ENCODE measurements around the gene IFFO2.
A peak's percentile ranks its signal among the peaks of the same experiment; 100 is the strongest.

IFFO2 gene

DNA sequence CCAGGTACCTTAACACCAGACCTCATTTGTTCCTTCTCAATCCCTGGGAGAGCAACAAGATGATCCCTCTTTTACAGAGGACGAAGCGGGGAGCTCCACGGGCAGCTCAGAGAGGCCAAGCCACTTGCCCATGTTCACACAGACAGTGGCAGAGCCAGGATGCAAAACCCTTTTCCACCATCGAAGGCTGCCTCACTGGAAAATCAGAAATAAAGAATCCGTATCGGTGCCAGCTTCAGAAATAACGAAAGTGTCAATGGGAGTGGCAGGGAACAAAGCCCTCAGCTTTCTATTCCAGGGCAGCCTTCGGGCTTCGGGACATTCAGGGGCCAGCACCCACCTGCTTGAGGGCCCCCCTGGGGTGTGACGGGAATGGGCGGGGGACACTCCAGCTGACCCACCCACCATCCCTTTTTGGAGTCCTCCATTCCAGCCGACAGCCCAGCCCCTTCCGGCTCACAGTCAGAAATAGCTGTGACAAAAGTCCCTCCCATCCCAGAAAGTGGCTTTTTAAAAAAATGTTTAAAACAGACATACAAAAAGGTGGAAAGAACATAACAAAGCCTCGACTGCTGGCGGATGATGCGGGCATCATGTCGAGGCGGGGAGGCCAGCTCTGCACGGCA is 6.0 kb downstream of the IFFO2 start:
- no peak for DNase-seq (ENCODE audit: low spot score)

DNA sequence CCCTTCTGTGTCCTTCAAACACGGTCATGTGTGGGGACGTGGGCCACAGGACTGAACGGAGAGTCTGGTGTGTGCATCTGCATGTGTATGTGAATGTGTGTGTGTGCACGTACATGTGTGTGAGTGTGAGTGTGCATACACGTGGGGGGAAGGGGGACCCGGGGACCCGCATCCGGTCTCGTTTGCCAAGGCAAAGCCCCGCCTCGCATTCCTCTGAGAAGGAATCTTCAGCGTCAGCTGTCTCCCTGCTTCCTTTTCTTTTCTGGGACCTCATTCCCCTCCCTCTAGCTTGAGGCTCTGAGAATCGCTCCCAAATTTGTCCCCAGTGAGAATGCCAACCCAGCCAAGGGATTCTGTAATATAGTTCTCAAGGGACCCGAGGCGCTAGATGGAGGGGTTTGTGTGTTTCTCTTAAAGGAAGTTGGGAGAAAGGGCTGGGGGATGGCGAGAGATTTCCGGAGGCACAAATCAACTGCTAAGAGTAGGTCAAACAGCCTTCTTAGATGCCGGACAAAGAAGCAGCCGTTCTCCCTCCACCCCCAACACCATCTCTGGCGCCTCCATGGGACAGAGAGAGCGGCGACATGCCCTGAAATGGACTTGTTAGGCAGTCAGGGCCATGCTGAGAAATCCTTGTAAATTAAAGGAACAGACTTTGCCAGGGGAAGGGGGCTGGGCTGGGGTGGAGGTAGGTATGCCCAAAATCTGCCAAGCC is 6.6 kb downstream of the IFFO2 start:
- DNase-seq (ENCODE audit: low spot score): peak; percentile 82

DNA sequence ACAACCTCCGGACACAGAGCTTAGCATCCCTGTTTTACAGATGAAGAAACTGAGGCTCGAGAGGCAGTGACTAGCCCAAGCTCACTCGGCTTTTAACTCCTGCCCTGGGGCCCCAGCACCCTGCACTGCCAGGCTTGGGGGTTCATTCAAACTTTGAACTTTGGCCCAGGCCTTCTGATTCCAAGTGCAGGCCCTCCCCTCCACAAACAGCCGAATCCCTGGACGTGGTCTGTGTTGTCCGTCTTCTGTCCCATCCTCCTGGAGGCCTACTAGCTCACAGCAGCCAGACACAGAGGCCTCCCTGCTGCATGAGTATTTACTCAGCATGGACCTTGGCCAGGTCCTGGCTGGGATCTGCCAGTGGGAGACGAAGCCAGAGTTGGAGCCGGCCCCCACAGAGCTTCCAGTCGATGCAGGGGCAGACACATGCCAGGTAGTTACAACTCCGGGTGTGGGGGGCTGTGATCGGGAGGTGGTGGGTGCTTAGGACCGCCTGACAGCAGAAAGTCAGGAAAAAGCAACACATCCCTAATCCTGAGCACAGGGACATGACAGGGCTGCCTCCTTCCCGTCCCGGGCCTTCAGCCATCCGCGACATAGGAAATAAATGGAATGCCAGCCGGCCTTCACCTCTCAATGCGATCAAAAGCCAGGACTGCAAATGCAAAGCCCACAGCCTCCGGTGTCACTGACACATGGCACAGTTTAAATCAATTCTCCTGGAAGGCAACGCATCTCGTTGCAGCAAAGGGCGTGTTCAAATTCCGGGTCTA is 7.4 kb downstream of the IFFO2 start:
- peak; percentile 75 for DNase-seq (ENCODE audit: low spot score)

DNA sequence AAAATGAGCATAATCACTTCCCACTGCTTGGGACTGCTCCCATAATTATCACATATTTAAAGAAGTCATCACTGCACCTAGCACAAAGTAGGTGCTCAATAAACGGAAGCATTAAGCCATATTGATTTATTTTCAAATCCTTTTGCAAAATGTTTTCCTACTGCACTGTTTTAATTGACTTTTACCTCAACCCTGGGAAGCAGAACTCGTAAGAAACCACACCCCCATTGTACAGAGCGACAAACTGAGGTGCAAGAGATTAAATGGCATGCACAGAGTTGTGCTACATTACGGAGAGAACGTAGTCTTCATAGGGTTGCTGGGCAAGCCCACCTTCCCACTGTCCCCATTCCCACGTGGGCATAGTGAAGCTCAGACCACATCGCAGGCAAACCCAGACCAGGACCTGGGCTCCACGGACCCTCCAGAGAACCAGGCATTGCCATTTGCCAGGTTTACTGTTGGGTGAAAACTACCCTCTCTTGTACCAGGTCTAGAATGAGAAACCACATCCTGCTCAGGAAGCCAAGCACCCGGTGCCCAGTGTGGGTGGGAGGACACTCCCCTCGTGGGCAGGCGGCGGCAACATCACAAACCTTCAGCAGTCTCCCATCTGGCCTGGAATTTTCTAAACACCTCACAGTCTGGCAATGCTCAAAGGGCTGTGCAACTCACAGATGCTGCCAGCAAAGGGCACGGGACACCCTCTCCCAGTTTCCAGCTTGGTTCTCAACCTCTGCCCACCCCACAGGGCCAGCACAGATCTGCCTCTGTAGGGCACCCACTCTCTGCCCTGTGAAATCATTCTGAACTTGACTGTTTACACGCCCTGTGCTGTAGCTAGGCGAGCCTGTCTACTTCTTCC is 8.2 kb downstream of the IFFO2 start:
- DNase-seq (ENCODE audit: low spot score): no peak

DNA sequence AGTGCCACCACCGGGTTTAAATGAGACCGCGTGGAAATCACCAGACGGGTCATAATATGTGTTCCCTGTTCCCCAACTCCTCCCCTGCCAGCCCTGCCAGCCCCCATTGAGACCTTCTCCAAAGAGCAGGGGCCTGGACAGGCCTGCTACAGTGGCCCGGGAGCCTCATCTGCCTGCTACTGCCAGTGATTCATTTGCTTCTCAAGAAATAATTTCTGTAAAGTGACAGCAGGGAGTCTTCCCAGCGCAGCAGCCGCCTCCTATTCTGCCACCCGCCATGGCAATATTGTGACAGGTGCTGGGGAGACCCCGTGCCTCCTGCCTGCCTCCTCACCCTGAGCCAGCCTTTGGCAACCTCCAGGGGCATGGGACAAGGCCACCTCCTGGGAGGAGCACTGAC is 8.9 kb downstream of the IFFO2 start:
- no peak for DNase-seq (ENCODE audit: low spot score)

DNA sequence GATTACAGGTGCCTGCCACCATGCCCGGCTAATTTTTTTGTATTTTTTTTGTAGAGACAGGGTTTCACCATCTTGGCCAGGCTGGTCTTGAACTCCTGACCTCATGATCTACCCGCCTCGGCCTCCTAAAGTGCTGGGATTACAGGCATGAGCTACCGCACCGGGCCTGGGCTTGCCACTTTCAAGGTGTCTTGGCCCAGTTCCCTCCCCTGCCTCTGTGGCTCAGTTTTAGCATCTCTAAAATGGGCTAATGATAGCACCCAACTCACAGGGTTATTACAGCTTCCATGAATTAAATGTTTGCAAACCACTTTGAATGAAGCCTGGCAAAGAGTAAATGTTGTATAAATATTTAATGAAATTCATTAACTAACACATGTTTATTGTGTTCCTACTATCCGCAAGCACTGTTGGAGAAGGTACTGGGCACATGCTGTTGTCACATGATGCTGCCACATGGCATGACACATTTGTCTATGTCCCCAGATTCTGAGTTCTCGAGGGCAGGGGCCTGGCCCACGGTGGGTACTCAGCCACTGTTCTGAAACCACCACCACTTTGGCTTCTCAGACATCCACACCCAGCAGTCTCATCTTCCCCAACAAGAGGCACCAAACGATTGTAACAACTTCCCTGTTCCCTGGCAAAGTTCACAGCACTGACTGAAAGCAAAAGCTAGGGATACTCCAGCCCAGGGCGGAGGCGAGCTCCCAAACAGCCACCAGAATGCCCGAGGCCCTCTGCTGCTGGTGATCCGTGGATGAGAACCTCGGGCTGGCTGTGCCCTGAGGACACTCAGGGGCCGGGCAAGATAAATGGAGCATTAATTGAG is 9.7 kb downstream of the IFFO2 start:
- DNase-seq (ENCODE audit: low spot score): no peak

DNA sequence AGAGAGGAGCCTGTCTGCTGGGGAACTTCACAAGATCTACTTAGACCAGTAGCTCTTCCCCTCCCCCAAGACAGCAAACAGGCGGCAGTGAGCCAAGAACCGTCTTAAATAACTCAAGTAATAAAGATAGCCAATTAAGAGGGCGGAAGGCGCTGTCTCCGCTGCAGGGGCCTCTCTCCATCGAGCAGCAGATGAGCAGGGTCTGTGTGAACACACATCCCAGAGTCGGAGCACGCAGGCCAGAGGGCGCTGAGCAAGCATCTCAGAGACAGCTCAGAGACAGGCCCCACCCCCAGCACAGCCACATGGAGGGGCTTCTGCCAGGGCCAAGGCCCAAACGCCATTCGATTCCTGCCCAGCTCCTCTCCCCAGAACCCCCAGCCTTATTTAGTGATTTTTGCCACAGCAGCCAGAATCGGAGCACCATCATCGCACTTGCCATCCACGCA is 11.1 kb downstream of the IFFO2 start:
- no peak for DNase-seq (ENCODE audit: low spot score)

DNA sequence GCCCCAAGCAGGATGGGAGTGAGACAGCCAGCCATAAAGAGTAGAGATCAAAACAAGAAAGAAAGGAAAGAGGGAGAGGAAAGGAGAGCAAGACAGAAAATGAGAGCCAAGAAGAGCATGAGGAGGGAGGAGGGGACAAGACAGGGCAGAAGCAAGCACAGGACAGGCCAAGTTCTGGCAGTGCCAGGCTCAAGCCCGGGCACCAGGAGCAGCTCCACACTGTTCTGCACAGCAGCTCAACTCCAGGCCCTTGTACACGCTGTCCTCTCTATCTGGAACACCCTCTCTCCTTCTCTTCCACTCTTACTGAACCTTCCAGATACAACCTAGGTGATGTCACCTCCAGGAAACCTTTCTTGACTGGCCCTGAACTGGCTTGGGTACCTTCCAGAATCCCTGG is 11.7 kb downstream of the IFFO2 start:
- peak; percentile 55 for DNase-seq (ENCODE audit: low spot score)

DNA sequence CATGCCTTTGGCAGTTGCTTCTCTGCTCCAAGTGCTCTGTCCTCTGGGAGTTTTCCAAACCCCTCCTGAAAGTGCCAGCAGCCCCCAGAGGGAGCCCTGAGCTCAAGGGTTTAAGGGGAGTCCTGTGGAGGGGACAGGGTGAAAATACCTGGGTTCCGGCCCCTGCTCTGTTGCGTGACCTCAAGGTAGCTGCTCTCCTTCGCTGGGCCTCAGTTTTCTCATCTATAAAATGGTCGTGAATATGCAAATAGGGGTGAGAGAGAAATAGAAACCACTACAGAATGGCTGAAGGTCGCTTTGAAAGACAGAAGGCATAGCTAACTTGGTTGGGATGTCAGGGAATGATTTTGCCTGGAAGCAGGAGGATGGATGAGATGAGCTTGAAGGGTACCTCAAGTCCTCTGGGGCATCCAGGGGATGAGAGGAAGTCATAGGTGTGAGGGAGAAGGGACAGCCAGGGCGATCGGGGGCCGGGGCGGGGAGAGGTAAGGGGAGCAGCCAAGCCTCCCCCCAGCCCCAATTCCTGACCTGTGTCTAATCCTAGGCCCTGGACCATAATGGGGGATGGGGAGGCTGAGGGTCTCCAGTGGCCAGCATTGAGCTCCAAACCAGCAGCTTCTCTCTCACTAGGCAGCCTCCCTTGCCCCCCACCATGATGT is 12.4 kb downstream of the IFFO2 start:
- DNase-seq (ENCODE audit: low spot score): no peak

DNA sequence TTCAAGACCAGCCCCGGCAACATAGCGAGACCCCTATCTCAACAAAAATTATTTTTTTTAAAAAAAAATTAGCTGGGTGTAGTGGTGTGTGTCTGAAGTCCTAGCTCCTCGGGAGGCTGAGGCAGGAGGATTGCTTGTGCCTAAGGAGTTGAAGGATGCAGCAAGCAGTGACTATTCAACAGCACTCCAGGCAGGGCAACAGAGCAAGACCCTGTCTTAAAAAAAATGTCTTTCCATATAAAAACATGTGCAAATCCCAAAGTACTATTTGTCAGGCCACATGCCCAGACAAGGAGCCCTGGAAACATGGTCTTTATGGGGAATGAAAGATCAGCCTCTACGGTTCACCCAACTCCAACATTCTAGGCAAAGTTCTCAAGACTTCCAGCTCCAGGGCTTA is 13.3 kb downstream of the IFFO2 start:
- no peak for DNase-seq (ENCODE audit: low spot score)

DNA sequence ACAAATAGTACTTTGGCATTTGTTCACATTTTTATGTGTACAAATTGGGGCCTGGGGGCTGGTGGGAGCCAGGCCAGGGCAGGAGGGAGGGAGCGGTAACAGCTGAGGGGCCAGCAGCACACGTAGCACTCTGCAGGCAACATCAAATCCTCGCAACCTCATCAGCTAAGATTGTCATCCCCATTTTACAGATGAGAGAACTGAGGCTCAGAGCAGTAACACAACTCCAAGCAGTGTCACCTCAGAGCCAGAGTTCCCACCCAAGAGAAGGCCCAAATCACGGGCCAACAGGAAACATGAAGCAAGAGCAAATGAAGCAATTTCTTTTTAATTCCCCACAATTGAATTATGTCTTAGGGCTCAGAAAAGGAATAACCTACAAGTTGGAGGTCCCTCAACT is 14.1 kb downstream of the IFFO2 start:
- DNase-seq (ENCODE audit: low spot score): no peak

DNA sequence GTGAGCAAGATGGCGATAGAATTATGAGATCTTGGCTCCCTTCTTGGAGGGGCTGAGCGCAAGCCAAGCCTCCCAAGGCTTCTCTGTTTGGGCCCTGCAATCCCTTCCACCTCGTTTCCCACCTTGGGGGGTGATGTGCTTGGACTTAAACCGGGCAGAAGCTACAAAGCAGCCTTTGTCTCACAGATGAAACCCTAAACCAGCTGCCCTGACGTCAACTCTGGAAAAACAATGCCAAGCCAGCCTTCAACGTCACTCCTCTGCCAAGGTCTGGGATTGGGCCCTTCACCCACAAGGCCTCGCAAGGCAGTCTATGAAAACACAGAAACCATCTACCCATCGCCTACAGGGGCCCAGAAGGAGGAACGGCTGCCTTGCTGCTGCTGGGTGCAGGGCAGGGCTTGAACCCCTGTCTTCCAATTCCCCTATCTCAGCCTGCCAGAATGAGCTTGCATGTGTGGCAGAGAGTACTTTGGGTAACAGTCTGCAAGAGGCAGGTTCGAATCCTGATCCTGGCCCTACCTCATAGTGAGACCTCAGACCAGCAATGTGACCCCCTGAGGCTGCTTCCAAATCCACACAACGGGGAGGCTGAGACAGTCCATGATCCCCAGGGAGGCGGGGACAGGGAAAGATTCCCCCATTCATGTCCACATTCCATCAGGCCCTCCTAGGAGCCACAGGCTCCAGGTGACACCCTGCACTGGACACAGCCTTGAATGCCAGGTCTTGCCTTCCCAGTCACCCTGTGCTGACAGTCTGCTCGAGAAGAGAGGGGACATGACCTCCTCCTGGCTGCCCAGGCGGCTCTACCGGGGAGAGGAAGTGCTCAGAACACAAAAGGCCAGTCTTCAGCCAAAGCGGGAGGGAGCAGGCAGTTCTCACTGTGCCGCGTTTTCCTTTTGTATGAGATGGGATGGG is 15.0 kb downstream of the IFFO2 start:
- peak; percentile 56 for DNase-seq (ENCODE audit: low spot score)

DNA sequence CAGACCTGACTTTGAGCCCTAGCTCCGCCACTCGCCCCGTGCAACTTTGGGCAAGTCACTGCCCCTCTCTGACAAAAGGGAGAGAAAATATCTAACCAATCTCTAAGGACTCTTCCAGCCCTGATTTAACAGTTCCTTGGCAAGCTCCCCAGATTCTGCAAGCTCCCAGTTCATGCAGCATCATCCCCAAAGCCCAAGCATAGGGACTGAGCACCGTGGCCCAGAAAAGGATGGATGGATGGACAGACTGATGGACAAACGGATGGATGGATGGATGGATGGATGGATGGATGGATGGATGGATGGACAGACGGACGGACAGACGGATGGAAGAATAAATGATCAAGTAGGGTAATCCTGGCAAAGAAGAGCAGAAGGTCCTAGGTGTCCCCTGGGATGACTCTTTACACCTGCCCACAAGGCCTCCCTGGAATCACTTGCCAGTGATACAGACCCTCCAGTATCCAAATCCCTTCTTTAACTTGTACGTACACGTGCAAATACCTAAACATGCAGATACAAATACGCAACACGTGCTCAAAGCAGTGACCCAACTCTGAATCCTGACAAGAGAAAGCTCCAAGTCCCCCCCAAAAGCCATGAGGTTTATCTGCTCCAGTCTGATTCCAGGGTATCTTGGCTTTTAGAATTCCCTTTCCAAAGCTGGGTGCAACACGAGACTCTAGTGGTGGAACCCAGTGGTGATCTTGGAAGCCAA is 16.0 kb downstream of the IFFO2 start:
- peak; percentile 75 for DNase-seq (ENCODE audit: low spot score)

DNA sequence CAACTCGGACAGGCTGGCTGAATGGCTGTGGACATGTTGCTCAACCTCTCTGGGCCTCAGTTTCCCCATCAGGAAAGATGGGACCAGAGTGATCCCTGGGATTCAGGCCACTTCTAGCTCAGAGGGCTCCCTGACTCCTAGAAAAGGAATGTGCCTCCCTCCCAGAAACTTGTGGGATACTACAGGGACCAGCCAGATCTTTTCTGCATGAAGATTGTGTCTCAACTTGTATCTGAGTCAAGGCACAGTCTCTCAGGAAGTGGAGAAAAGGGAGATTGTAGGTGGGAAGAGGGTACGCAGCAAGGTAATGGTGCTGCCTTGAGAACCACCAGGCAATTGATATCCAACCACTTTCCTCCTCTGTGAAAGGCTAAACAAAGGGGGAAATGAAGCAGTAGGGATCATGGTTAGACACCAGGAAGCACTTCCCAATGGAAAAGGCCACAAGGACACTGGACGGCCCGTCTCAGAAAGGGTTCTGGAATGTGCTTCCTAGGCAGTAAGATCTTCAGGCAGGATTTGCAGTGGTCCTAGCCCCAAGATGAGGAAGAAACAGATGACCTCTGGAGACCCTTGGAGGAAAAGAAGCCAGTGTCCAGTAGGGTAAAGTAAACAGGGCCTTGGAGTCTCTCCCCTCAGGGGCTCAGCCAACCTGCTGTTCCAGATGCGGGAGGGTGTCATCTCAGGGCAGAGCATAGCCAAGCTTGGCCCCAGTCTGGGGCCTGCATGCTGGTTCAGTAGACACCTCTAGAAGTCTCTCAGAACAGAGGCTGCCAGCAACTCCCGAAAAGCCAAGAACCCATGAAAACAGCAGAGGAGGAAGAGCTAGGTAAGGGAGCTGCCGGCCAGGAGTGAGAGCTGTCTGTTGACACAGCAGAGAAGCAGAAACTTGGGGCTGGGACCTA is 16.8 kb downstream of the IFFO2 start:
- no peak for DNase-seq (ENCODE audit: low spot score)

DNA sequence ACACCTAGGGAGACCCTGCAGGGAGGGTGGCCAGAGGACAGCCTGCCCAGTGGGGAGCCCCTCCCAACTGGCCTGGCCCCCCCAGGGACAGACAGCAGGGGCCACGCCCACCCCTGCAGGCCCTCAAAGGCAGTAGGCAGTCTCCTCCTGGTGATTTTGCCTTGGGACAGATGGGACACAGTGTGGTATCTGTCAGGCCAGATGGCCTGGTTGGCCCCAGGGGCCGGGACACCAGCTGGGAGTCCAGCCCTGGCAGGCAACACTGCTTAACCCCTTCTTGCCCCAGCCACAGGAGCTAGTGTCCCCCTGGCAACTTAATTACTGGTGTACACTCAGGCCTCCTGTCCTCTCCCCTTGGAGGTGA is 17.8 kb downstream of the IFFO2 start:
- peak; percentile 74 for DNase-seq (ENCODE audit: low spot score)

DNA sequence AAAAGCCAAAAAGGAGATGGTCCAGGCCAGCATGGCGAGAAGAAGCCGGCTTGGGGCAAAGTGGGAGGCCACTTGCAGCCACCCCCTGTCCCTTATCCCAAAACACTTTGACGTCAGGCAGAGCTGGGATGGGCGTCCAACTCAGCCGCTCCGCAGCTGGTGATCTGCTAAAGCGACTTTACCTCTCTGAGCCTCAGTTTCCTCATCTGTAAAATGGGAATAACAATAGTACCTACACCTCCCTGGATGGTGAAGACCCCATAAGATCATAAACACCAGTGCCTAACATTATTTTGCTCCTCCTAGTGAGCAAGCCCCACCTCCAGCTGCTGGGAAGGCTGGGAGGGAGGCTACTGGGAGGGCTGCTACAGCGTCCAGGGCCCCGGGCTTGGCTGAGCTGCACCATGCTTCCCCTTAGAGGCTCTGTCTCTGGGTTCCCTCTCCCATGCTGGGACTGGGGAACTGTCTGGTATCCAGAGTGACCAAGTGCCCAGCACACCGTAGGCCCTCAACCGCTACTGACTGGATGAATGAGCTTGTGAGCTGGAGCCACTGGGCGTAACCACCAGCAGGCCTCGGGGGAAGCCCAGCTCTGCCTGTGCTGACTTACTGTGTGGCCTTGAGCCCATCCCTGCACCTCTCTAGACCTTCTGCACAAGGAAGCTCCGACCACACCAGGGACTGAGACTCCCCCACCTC is 18.3 kb downstream of the IFFO2 start:
- peak; percentile 71 for DNase-seq (ENCODE audit: low spot score)

DNA sequence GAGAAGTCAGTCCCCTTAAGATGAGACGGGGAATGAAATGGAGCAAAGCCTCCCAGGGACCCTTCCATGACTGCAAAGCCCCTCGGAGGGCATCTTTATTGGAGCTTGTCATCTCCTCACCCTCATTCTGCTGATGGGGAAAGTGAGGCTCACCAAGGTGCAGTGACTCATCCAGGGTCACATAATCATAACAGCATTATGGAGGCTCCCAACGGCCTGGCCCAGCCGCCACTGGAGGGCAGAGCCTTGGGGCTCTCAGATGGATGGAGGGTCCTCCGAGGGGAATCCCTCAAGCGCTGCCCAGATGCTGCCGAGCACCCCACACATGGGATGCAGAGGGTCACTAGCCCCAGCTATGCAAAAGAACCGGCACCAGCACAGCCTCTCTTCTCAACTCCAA is 18.9 kb downstream of the IFFO2 start:
- DNase-seq (ENCODE audit: low spot score): no peak

Data from cerebellar cortex (tissue), 1 donor.